ENCODE data around the gene SCAF4. TPM values are rescaled to one million over a fixed set of nuclear protein-coding genes. Genes with fewer than 3 reads are reported as not detected.
A peak's percentile ranks its signal among the peaks of the same experiment; 100 is the strongest.

The SCAF4 gene
- total and polyA plus RNA-seq, 9 of the 15 experiments (the other 6 are each of a cell fraction or from before 2014, with no cell fraction given): 2.3 to 55.7 (median 17.2) TPM

- TF ChIP-seq RREB1 (CRISPR knock-in tag; IDR thresholded peaks at IDR 0.05): no peak
- TF ChIP-seq HDGF (IDR thresholded peaks at IDR 0.05): no peak
- no peak for TF ChIP-seq ZBTB43 (CRISPR knock-in tag; IDR thresholded peaks at IDR 0.05)
- no peak for TF ChIP-seq ZNF740 (CRISPR knock-in tag; IDR thresholded peaks at IDR 0.05)
- TF ChIP-seq ZNF740 (tag; IDR thresholded peaks at IDR 0.05): no peak
- TF ChIP-seq FOSL1 (tag; conservative IDR thresholded peaks at IDR 0.05): peak; percentile 93
- TF ChIP-seq DDX20 (tag; IDR thresholded peaks at IDR 0.05; ENCODE audit: low read depth): no peak
- TF ChIP-seq POLR2AphosphoS5 (IDR thresholded peaks at IDR 0.05; ENCODE audit: control insufficient read depth, insufficient read depth, low read depth, low read length): 0 out of 2 replicates have a peak, but pooled peaks have one; percentile 14
- TF ChIP-seq TCF3 (CRISPR knock-in tag; IDR thresholded peaks at IDR 0.05): peak; percentile 69
- no peak; the same call in 1 of the 2 replicates for TF ChIP-seq CHAMP1 (IDR thresholded peaks at IDR 0.05)
- TF ChIP-seq ILF3 (IDR thresholded peaks at IDR 0.05; ENCODE audit: borderline replicate concordance): no peak
- peak in 1 of 2 experiments; percentile 42; a peak in 2 of 4 replicates for TF ChIP-seq MNT (conservative IDR thresholded peaks at IDR 0.05)
- TF ChIP-seq ZFP36 (IDR thresholded peaks at IDR 0.05; ENCODE audit: low read depth, low read length, partially characterized antibody): no peak
These were observed 17.8 kb downstream of the SCAF4 start (continued) for GRCh38 chr21:31713973-31714740.

Data from K562 (cell line).